ENCODE data around the gene PLK5.
"Not testable (repeated sequence)": the region's sequence is repeated elsewhere in the genome, so short reads cannot be mapped to it uniquely, and the experiment has no call there.

The PLK5 gene

GRCh38 chr19:1525343-1525742, 1.5 kb downstream of the PLK5 start:
- DNase-seq (ENCODE audit: low spot score), result no peak

GRCh38 chr19:1526066-1526778, 2.3 kb downstream of the PLK5 start:
- DNase-seq (ENCODE audit: low spot score), result no peak

GRCh38 chr19:1526979-1527649, 3.2 kb downstream of the PLK5 start:
- no peak for DNase-seq (ENCODE audit: low spot score)

- DNase-seq (ENCODE audit: low spot score), result no peak
These were observed 3.9 kb downstream of the PLK5 start for GRCh38 chr19:1527650-1528309.

- DNase-seq (ENCODE audit: low spot score), result no peak
These were observed 4.9 kb downstream of the PLK5 start for GRCh38 chr19:1528596-1529429.

GRCh38 chr19:1529430-1529816, 5.5 kb downstream of the PLK5 start:
- no peak for DNase-seq (ENCODE audit: low spot score)

GRCh38 chr19:1530856-1531255, 7.0 kb downstream of the PLK5 start:
- DNase-seq (ENCODE audit: low spot score), result not testable (repeated sequence)

GRCh38 chr19:1531587-1531986, 7.7 kb downstream of the PLK5 start:
- DNase-seq (ENCODE audit: low spot score), result no peak

- no peak for DNase-seq (ENCODE audit: low spot score)
These were observed 8.1 kb downstream of the PLK5 start for GRCh38 chr19:1532003-1532402.

GRCh38 chr19:1533510-1534150, 9.8 kb downstream of the PLK5 start:
- DNase-seq (ENCODE audit: low spot score), result no peak

- DNase-seq (ENCODE audit: low spot score), result no peak
These were observed 11.1 kb downstream of the PLK5 start for GRCh38 chr19:1534972-1535371.

- not testable (repeated sequence) for DNase-seq (ENCODE audit: low spot score)
These were observed 11.8 kb downstream of the PLK5 start for GRCh38 chr19:1535699-1536098.

- DNase-seq (ENCODE audit: low spot score), result no peak
These were observed 15.1 kb downstream of the PLK5 start for GRCh38 chr19:1538978-1539377.

- DNase-seq (ENCODE audit: low spot score), result not testable (repeated sequence)
These were observed 15.9 kb downstream of the PLK5 start for GRCh38 chr19:1539749-1540148.

- DNase-seq (ENCODE audit: low spot score), result no peak
These were observed 16.6 kb downstream of the PLK5 start for GRCh38 chr19:1540365-1540925.

GRCh38 chr19:1549332-1549945, 25.6 kb downstream of the PLK5 start:
- DNase-seq (ENCODE audit: low spot score), result no peak

- DNase-seq (ENCODE audit: low spot score), result no peak
These were observed 27.5 kb downstream of the PLK5 start for GRCh38 chr19:1551068-1552040.

- no peak for DNase-seq (ENCODE audit: low spot score)
These were observed 29.5 kb downstream of the PLK5 start for GRCh38 chr19:1553415-1553814.

- no peak for DNase-seq (ENCODE audit: low spot score)
These were observed 31.1 kb downstream of the PLK5 start for GRCh38 chr19:1554968-1555367.
